Measurements from ENCODE around the gene STON1.

STON1 gene

GRCh38 chr2:48562281-48562680 lies 32.3 kb downstream of the STON1 start:
- no peak for TF ChIP-seq TEAD4 (IDR thresholded peaks at IDR 0.05)
- TF ChIP-seq TCF12 (IDR thresholded peaks at IDR 0.05; ENCODE audit: low read depth): no peak
- TF ChIP-seq NFIC (IDR thresholded peaks at IDR 0.05): no peak
- TF ChIP-seq USF1 (IDR thresholded peaks at IDR 0.05): no peak
- TF ChIP-seq CREB1 (IDR thresholded peaks at IDR 0.05; ENCODE audit: low read depth): no peak
- TF ChIP-seq YY1 (IDR thresholded peaks at IDR 0.05; ENCODE audit: low read depth): no peak
- no peak for TF ChIP-seq MAX (IDR thresholded peaks at IDR 0.05)
- TF ChIP-seq EGR1 (IDR thresholded peaks at IDR 0.05): no peak
- TF ChIP-seq TAF1 (IDR thresholded peaks at IDR 0.05; ENCODE audit: low read depth): no peak
- no peak for TF ChIP-seq FOXM1 (IDR thresholded peaks at IDR 0.05; ENCODE audit: borderline replicate concordance, low read depth)
- no peak for TF ChIP-seq RAD21 (IDR thresholded peaks at IDR 0.05; ENCODE audit: low read depth)
- no peak for TF ChIP-seq REST (IDR thresholded peaks at IDR 0.05; ENCODE audit: low read depth)
- TF ChIP-seq ZBTB7A (IDR thresholded peaks at IDR 0.05; ENCODE audit: low read depth): no peak
- TF ChIP-seq CEBPB (IDR thresholded peaks at IDR 0.05): no peak
- TF ChIP-seq EP300 (IDR thresholded peaks at IDR 0.05; ENCODE audit: borderline replicate concordance): no peak

GRCh38 chr2:48566592-48567310 lies 36.8 kb downstream of the STON1 start:
- no peak for TF ChIP-seq YY1 (IDR thresholded peaks at IDR 0.05; ENCODE audit: low read depth)
- no peak for TF ChIP-seq USF1 (IDR thresholded peaks at IDR 0.05)
- no peak for TF ChIP-seq CREB1 (IDR thresholded peaks at IDR 0.05; ENCODE audit: low read depth)
- no peak for TF ChIP-seq CEBPB (IDR thresholded peaks at IDR 0.05)
- TF ChIP-seq TCF12 (IDR thresholded peaks at IDR 0.05; ENCODE audit: low read depth): no peak
- no peak for TF ChIP-seq MAX (IDR thresholded peaks at IDR 0.05)
- TF ChIP-seq NFIC (IDR thresholded peaks at IDR 0.05): no peak
- TF ChIP-seq ZBTB7A (IDR thresholded peaks at IDR 0.05; ENCODE audit: low read depth): no peak

- TF ChIP-seq REST (IDR thresholded peaks at IDR 0.05; ENCODE audit: low read depth) (no peak), USF1 (IDR thresholded peaks at IDR 0.05) (no peak), RAD21 (IDR thresholded peaks at IDR 0.05; ENCODE audit: low read depth) (no peak), TAF1 (IDR thresholded peaks at IDR 0.05; ENCODE audit: low read depth) (no peak), EGR1 (IDR thresholded peaks at IDR 0.05) (no peak), EP300 (IDR thresholded peaks at IDR 0.05; ENCODE audit: borderline replicate concordance) (no peak), NFIC (IDR thresholded peaks at IDR 0.05) (no peak), FOXM1 (IDR thresholded peaks at IDR 0.05; ENCODE audit: borderline replicate concordance, low read depth) (no peak), TEAD4 (IDR thresholded peaks at IDR 0.05) (no peak), MAX (IDR thresholded peaks at IDR 0.05) (no peak), ZBTB7A (IDR thresholded peaks at IDR 0.05; ENCODE audit: low read depth) (no peak), CREB1 (IDR thresholded peaks at IDR 0.05; ENCODE audit: low read depth) (no peak), CEBPB (IDR thresholded peaks at IDR 0.05) (no peak), TCF12 (IDR thresholded peaks at IDR 0.05; ENCODE audit: low read depth) (no peak), YY1 (IDR thresholded peaks at IDR 0.05; ENCODE audit: low read depth) (no peak)
These were observed 37.7 kb downstream of the STON1 start for GRCh38 chr2:48567671-48568070.

- no peak for TF ChIP-seq YY1 (IDR thresholded peaks at IDR 0.05; ENCODE audit: low read depth)
- no peak for TF ChIP-seq REST (IDR thresholded peaks at IDR 0.05; ENCODE audit: low read depth)
- TF ChIP-seq USF1 (IDR thresholded peaks at IDR 0.05): no peak
- TF ChIP-seq EP300 (IDR thresholded peaks at IDR 0.05; ENCODE audit: borderline replicate concordance): no peak
- no peak for TF ChIP-seq MAX (IDR thresholded peaks at IDR 0.05)
- TF ChIP-seq EGR1 (IDR thresholded peaks at IDR 0.05): no peak
- no peak for TF ChIP-seq CEBPB (IDR thresholded peaks at IDR 0.05)
- TF ChIP-seq TCF12 (IDR thresholded peaks at IDR 0.05; ENCODE audit: low read depth): no peak
- no peak for TF ChIP-seq CREB1 (IDR thresholded peaks at IDR 0.05; ENCODE audit: low read depth)
- TF ChIP-seq RAD21 (IDR thresholded peaks at IDR 0.05; ENCODE audit: low read depth): no peak
- TF ChIP-seq FOXM1 (IDR thresholded peaks at IDR 0.05; ENCODE audit: borderline replicate concordance, low read depth): no peak
- no peak for TF ChIP-seq ZBTB7A (IDR thresholded peaks at IDR 0.05; ENCODE audit: low read depth)
- no peak for TF ChIP-seq TEAD4 (IDR thresholded peaks at IDR 0.05)
- TF ChIP-seq NFIC (IDR thresholded peaks at IDR 0.05): no peak
- TF ChIP-seq TAF1 (IDR thresholded peaks at IDR 0.05; ENCODE audit: low read depth): no peak
These were observed 38.6 kb downstream of the STON1 start for GRCh38 chr2:48568547-48568946.
